ENCODE results near the gene LRP8.

DNA sequence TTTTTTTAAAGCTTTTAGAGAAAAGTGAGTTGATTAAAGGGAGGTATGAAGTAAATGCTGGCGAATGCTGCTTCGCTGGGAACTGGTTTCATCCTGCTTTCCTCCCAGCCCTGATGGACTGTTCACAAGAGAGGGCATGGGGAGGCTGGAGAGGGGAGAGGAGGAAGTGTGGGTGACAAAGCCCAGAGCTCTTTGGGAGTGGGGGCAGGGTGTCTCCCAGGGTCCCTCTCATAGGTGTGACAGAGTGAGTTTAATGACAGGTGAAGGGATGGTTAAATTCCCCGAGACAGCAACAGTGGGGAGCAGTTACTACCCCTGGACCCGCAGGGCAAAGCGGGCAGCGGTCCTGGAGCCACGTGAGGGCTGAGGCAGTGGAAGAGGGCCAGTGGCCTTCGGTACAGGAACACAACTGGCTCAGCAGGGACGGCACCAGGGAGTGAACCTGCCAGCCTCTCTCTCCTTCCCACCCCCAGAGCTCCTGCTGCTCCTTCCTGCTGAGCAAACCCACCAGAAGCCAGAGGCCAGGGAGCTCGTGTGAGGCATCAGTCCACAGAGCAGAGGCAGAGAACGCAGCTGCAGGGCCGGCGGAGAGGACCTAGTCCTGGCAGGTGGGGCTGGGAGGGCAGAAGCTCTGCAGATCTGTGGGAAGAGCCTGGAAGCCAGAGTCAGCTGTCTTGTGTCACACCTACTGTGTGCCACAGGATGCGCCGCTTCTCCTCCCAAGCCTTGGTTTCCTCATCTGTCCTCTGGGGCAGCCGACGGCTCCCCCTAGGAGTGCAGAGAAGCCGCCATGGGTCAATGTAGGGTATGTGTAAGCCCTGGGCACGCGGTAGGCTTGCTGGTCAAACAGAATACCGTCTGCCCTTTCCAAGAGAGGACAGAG lies 20.9 kb upstream of the LRP8 start:
- TF ChIP-seq, protein P1, sequence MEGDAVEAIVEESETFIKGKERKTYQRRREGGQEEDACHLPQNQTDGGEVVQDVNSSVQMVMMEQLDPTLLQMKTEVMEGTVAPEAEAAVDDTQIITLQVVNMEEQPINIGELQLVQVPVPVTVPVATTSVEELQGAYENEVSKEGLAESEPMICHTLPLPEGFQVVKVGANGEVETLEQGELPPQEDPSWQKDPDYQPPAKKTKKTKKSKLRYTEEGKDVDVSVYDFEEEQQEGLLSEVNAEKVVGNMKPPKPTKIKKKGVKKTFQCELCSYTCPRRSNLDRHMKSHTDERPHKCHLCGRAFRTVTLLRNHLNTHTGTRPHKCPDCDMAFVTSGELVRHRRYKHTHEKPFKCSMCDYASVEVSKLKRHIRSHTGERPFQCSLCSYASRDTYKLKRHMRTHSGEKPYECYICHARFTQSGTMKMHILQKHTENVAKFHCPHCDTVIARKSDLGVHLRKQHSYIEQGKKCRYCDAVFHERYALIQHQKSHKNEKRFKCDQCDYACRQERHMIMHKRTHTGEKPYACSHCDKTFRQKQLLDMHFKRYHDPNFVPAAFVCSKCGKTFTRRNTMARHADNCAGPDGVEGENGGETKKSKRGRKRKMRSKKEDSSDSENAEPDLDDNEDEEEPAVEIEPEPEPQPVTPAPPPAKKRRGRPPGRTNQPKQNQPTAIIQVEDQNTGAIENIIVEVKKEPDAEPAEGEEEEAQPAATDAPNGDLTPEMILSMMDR (IDR thresholded peaks at IDR 0.05 in 4 of 5, conservative IDR thresholded peaks at IDR 0.05 in 1 of 5), result no peak
- no peak for TF ChIP-seq POLR2A (IDR thresholded peaks at IDR 0.05)
